NK-92 (cell line): Measurements from ENCODE around the gene SLC25A33.
"Not testable (repeated sequence)": the region's sequence is repeated elsewhere in the genome, so short reads cannot be mapped to it uniquely, and the experiment has no call there.

ENCODE experiments used
- DNase-seq: peaks from one replicate; lab custom pipeline; 2025; ENCODE audit not compliant: unreplicated experiment; lab: John Stamatoyannopoulos, UW

Gene SLC25A33

GRCh38 chr1:9618909-9619679 lies 79.8 kb downstream of the SLC25A33 start:
- no peak for DNase-seq

GRCh38 chr1:9621032-9621431 lies 81.8 kb downstream of the SLC25A33 start:
- no peak for DNase-seq

GRCh38 chr1:9624081-9624480 lies 84.8 kb downstream of the SLC25A33 start:
- no peak for DNase-seq

GRCh38 chr1:9625030-9625429 lies 85.8 kb downstream of the SLC25A33 start:
- not testable (repeated sequence) for DNase-seq

GRCh38 chr1:9626201-9626608 lies 86.9 kb downstream of the SLC25A33 start:
- DNase-seq: no peak

GRCh38 chr1:9628541-9629444 lies 89.5 kb downstream of the SLC25A33 start:
- no peak for DNase-seq

- DNase-seq: peak; percentile 28
Measured at GRCh38 chr1:9629445-9630201, 90.4 kb downstream of the SLC25A33 start.

- no peak for DNase-seq
Measured at GRCh38 chr1:9630331-9631111, 91.3 kb downstream of the SLC25A33 start.

GRCh38 chr1:9631613-9632012 lies 92.3 kb downstream of the SLC25A33 start:
- DNase-seq: no peak

GRCh38 chr1:9633493-9633892 lies 94.2 kb downstream of the SLC25A33 start:
- no peak for DNase-seq

GRCh38 chr1:9634582-9634981 lies 95.3 kb downstream of the SLC25A33 start:
- DNase-seq: no peak
